ENCODE results near the gene MAPRE2.

- no peak for TF ChIP-seq CTCF (IDR thresholded peaks at IDR 0.05; ENCODE audit: poor library complexity, severe bottlenecking)
- no peak for TF ChIP-seq SMC3 (conservative IDR thresholded peaks at IDR 0.05; ENCODE audit: poor library complexity)
- no peak for TF ChIP-seq EP300 (conservative IDR thresholded peaks at IDR 0.05; ENCODE audit: poor library complexity, severe bottlenecking)
- no peak for TF ChIP-seq EZH2 (IDR thresholded peaks at IDR 0.05; ENCODE audit: borderline replicate concordance, insufficient read depth, low read length, poor library complexity, severe bottlenecking)
- TF ChIP-seq, protein P1, sequence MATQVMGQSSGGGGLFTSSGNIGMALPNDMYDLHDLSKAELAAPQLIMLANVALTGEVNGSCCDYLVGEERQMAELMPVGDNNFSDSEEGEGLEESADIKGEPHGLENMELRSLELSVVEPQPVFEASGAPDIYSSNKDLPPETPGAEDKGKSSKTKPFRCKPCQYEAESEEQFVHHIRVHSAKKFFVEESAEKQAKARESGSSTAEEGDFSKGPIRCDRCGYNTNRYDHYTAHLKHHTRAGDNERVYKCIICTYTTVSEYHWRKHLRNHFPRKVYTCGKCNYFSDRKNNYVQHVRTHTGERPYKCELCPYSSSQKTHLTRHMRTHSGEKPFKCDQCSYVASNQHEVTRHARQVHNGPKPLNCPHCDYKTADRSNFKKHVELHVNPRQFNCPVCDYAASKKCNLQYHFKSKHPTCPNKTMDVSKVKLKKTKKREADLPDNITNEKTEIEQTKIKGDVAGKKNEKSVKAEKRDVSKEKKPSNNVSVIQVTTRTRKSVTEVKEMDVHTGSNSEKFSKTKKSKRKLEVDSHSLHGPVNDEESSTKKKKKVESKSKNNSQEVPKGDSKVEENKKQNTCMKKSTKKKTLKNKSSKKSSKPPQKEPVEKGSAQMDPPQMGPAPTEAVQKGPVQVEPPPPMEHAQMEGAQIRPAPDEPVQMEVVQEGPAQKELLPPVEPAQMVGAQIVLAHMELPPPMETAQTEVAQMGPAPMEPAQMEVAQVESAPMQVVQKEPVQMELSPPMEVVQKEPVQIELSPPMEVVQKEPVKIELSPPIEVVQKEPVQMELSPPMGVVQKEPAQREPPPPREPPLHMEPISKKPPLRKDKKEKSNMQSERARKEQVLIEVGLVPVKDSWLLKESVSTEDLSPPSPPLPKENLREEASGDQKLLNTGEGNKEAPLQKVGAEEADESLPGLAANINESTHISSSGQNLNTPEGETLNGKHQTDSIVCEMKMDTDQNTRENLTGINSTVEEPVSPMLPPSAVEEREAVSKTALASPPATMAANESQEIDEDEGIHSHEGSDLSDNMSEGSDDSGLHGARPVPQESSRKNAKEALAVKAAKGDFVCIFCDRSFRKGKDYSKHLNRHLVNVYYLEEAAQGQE (IDR thresholded peaks at IDR 0.05; ENCODE audit: borderline replicate concordance), result no peak
- TF ChIP-seq POLR2AphosphoS5 (IDR thresholded peaks at IDR 0.05), result no peak
Observed at GRCh38 chr18:35038029-35038428, 3.2 kb upstream of the MAPRE2 start.
